Ishikawa (cell line): ENCODE results near the gene CDC20.

Source experiments
- CEBPB ChIP-seq: IDR thresholded peaks from 2 replicates; pipeline ENCODE4 v1.6.1; 2012
- CREB1 ChIP-seq: IDR thresholded peaks from 2 replicates; pipeline ENCODE4 v1.6.1; 2012; ENCODE audit warnings: low read depth
- EGR1 ChIP-seq: IDR thresholded peaks from 2 replicates; pipeline ENCODE4 v1.6.1; 2012
- EP300 ChIP-seq: IDR thresholded peaks from 2 replicates; pipeline ENCODE4 v1.6.1; 2012; ENCODE audit warnings: borderline replicate concordance
- FOXM1 ChIP-seq: IDR thresholded peaks from 2 replicates; pipeline ENCODE4 v1.6.1; 2012; ENCODE audit warnings: low read depth, borderline replicate concordance
- MAX ChIP-seq: IDR thresholded peaks from 2 replicates; pipeline ENCODE4 v1.6.1; 2012
- NFIC ChIP-seq: IDR thresholded peaks from 2 replicates; pipeline ENCODE4 v1.6.1; 2012
- RAD21 ChIP-seq: IDR thresholded peaks from 2 replicates; pipeline ENCODE4 v1.6.1; 2012; ENCODE audit warnings: low read depth
- REST ChIP-seq: IDR thresholded peaks from 2 replicates; pipeline ENCODE4 v1.6.1; 2012; ENCODE audit warnings: low read depth, mild to moderate bottlenecking
- TAF1 ChIP-seq: IDR thresholded peaks from 2 replicates; pipeline ENCODE4 v1.6.1; 2012; ENCODE audit warnings: low read depth, mild to moderate bottlenecking
- TCF12 ChIP-seq: IDR thresholded peaks from 2 replicates; pipeline ENCODE4 v1.6.1; 2012; ENCODE audit warnings: low read depth
- TEAD4 ChIP-seq: IDR thresholded peaks from 2 replicates; pipeline ENCODE4 v1.6.1; 2012
- YY1 ChIP-seq: IDR thresholded peaks from 2 replicates; pipeline ENCODE4 v1.6.1; 2012; ENCODE audit warnings: low read depth
- ZBTB7A ChIP-seq: IDR thresholded peaks from 2 replicates; pipeline ENCODE4 v1.6.1; 2012; ENCODE audit warnings: low read depth

- no peak for TF ChIP-seq ZBTB7A
- TF ChIP-seq MAX, result no peak
- no peak for TF ChIP-seq YY1
- TF ChIP-seq EP300, result no peak
- no peak for TF ChIP-seq TAF1
- no peak for TF ChIP-seq RAD21
- no peak for TF ChIP-seq CEBPB
- no peak for TF ChIP-seq REST
- TF ChIP-seq EGR1, result no peak
- no peak for TF ChIP-seq CREB1
- no peak for TF ChIP-seq TCF12
- TF ChIP-seq TEAD4, result no peak
- TF ChIP-seq FOXM1, result no peak
- no peak for TF ChIP-seq NFIC
Measured at GRCh38 chr1:43368646-43369020, 9.9 kb downstream of the CDC20 start.
